Tongue (tissue), 2 donors: ENCODE measurements around the gene LACTBL1. TPM values are rescaled to one million over a fixed set of nuclear protein-coding genes. Genes with fewer than 3 reads are reported as not detected.

Experiments
- DNase-seq: peaks from one replicate; pipeline ENCODE4 v3.0.0-alpha.2; 2015
- total RNA-seq: library from RNA; depleted of rRNA; stranded (reverse); fragments of >200 nt; gene quantifications from one replicate; pipeline ENCODE4 v1.2.3, GENCODE V29; 2014

LACTBL1 gene
- total RNA-seq, 1 donor from 2014 or later: not detected

- DNase-seq: no peak
Measured at GRCh38 chr1:22913421-22914141, 59.1 kb downstream of the LACTBL1 start.

GRCh38 chr1:22912311-22912710 lies 60.4 kb downstream of the LACTBL1 start:
- no peak for DNase-seq

- no peak for DNase-seq
Measured at GRCh38 chr1:22910986-22911651, 61.5 kb downstream of the LACTBL1 start.

- DNase-seq: no peak
Measured at GRCh38 chr1:22910286-22910685, 62.4 kb downstream of the LACTBL1 start.

GRCh38 chr1:22908880-22909426 lies 63.7 kb downstream of the LACTBL1 start:
- no peak for DNase-seq

GRCh38 chr1:22907528-22907927 lies 65.1 kb downstream of the LACTBL1 start:
- no peak for DNase-seq

GRCh38 chr1:22906968-22907367 lies 65.7 kb downstream of the LACTBL1 start:
- no peak for DNase-seq

- DNase-seq: no peak
Measured at GRCh38 chr1:22903113-22903512, 69.6 kb downstream of the LACTBL1 start.

Other genes starting within 250 kb of the LACTBL1 start
- not detected for gene TEX46, start 43.0 kb upstream of the LACTBL1 start, total RNA-seq
- 98.1 TPM for gene KDM1A, start 46.6 kb upstream of the LACTBL1 start, total RNA-seq
- 22.5 TPM for gene LUZP1, start 196.0 kb upstream of the LACTBL1 start, total RNA-seq
- gene HTR1D, start 244.6 kb upstream of the LACTBL1 start, total RNA-seq: not detected